ENCODE measurements around the gene CRYBG1. TPM values are rescaled to one million over a fixed set of nuclear protein-coding genes. Genes with fewer than 3 reads are reported as not detected.

CRYBG1 gene
- total and polyA plus RNA-seq, 10 of the 15 experiments (the other 5 are each of a cell fraction or from before 2014, with no cell fraction given) = 6.5 to 57.0 (median 25.2) TPM

- POLR2A ChIA-PET = no interaction called here
- no TSS peak for BruUV-seq (replicated peaks)
- Histone ChIP-seq H3K4me3 (no peak overlapping the region), H3K9me3 (replicated peaks; ENCODE audit: control insufficient read depth, insufficient read depth, low read length) (no peaks in the 10 kb centered on the region), H3K4me1 (ENCODE audit: control insufficient read depth, insufficient read depth, low read length) (no peaks in the 10 kb centered on the region), H2AFZ (ENCODE audit: control insufficient read depth, low read depth, low read length) (no peak overlapping the region), H4K20me1 (ENCODE audit: control insufficient read depth, insufficient read depth) (no peaks in the 10 kb centered on the region), H3K79me2 (ENCODE audit: control insufficient read depth, insufficient read depth, low read length) (no peaks in the 10 kb centered on the region), H3K4me2 (ENCODE audit: control insufficient read depth, insufficient read depth) (no peak overlapping the region), H3K36me3 (ENCODE audit: control insufficient read depth in 2 of 2, insufficient read depth in 2 of 2, low read length in 1 of 2) (no peaks in the 10 kb centered on the region), H3K27me3 (replicated peaks in 1 of 2; ENCODE audit: control insufficient read depth in 2 of 2, insufficient read depth in 2 of 2, low read length in 1 of 2) (no peaks in the 10 kb centered on the region), H3K27ac (ENCODE audit: control insufficient read depth, insufficient read depth) (no peak overlapping the region), H3K9ac (ENCODE audit: control insufficient read depth, insufficient read depth, low read length) (no peak overlapping the region)
- TF ChIP-seq NFIC (IDR thresholded peaks at IDR 0.05; ENCODE audit: low read depth, low read length) = no peak
- no peak for TF ChIP-seq ZNF24 (IDR thresholded peaks at IDR 0.05)
- TF ChIP-seq ZNF622 (IDR thresholded peaks at IDR 0.05) = no peak
- no peak for TF ChIP-seq TBL1XR1 (IDR thresholded peaks at IDR 0.05; ENCODE audit: low read depth, low read length)
- no peak for TF ChIP-seq POLR2AphosphoS2 (IDR thresholded peaks at IDR 0.05; ENCODE audit: low read depth, low read length)
- no peak for TF ChIP-seq PAX8 (IDR thresholded peaks at IDR 0.05)
- no peak for TF ChIP-seq CUX1 (IDR thresholded peaks at IDR 0.05; ENCODE audit: insufficient replicate concordance, low read depth, low read length)
- TF ChIP-seq SIX5 (IDR thresholded peaks at IDR 0.05; ENCODE audit: low read depth, low read length, severe bottlenecking) = no peak
- TF ChIP-seq BHLHE40 (IDR thresholded peaks at IDR 0.05; ENCODE audit: borderline replicate concordance in 1 of 2, low read depth in 2 of 2, low read length in 1 of 2) = no peak
- no peak for TF ChIP-seq SP1 (IDR thresholded peaks at IDR 0.05; ENCODE audit: low read depth, low read length)
- no peak for TF ChIP-seq RCOR1 (conservative IDR thresholded peaks at IDR 0.05; ENCODE audit: low read depth, low read length)
- no peak for TF ChIP-seq SRF (IDR thresholded peaks at IDR 0.05; ENCODE audit: low read depth in 2 of 2, low read length in 2 of 2)
- TF ChIP-seq IRF3 (IDR thresholded peaks at IDR 0.05) = no peak
- TF ChIP-seq, protein P1, sequence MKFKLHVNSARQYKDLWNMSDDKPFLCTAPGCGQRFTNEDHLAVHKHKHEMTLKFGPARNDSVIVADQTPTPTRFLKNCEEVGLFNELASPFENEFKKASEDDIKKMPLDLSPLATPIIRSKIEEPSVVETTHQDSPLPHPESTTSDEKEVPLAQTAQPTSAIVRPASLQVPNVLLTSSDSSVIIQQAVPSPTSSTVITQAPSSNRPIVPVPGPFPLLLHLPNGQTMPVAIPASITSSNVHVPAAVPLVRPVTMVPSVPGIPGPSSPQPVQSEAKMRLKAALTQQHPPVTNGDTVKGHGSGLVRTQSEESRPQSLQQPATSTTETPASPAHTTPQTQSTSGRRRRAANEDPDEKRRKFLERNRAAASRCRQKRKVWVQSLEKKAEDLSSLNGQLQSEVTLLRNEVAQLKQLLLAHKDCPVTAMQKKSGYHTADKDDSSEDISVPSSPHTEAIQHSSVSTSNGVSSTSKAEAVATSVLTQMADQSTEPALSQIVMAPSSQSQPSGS (IDR thresholded peaks at IDR 0.05; ENCODE audit: low read length) = no peak
- TF ChIP-seq CBX3 (IDR thresholded peaks at IDR 0.05; ENCODE audit: borderline replicate concordance, low read depth) = no peak
- TF ChIP-seq MAX (IDR thresholded peaks at IDR 0.05; ENCODE audit: low read depth, low read length) = no peak
- no peak for TF ChIP-seq STAT3 (IDR thresholded peaks at IDR 0.05; ENCODE audit: low read depth, low read length)
- TF ChIP-seq NRF1 (conservative IDR thresholded peaks at IDR 0.05; ENCODE audit: low read depth, low read length) = no peak
- in situ Hi-C loops (cut with MboI) (no loop called here), intact Hi-C loops (cut with micrococcal nuclease; ENCODE audit: unreplicated experiment) (no loop called here)
- RAD21 ChIA-PET (ENCODE audit: unreplicated experiment) = no interaction called here
- FAIRE-seq (no peak), ATAC-seq (no peak), DNase-seq (ENCODE audit: low read depth, low spot score) (no peak)
- WGBS (ENCODE audit: insufficient coverage, insufficient replicate concordance, low lambda C conversion rate, missing lambda C conversion rate) = 54% methylated on average over 3 of the region's 3 CpGs
- SMC1A ChIA-PET (ENCODE audit: uncharacterized antibody, unreplicated experiment) = no interaction called here
- CTCF ChIA-PET = no interaction called here
Observed at GRCh38 chr6:106411056-106411455, 50.5 kb downstream of the CRYBG1 start.
